ENCODE data around the gene NHERF2.

GRCh38 chr16:2008631-2009163, 18.0 kb upstream of the NHERF2 start:
- TF ChIP-seq CTCF (IDR thresholded peaks at IDR 0.05) (no peak), POLR2A (IDR thresholded peaks at IDR 0.05) (no peak)
